NCI-H2081 (cell line): ENCODE results near the gene HRH2.
"Not testable (repeated sequence)": the region's sequence is repeated elsewhere in the genome, so short reads cannot be mapped to it uniquely, and the experiment has no call there.

Experiments used
- DNase-seq, 2 experiments: peaks; one replicate each; lab custom pipeline; 2025; lab: John Stamatoyannopoulos, UW

Gene HRH2

GRCh38 chr5:175740014-175740413 is 82.1 kb downstream of the HRH2 start:
- no peak for DNase-seq

- DNase-seq, result no peak
These were observed 83.7 kb downstream of the HRH2 start for GRCh38 chr5:175741556-175741955.

GRCh38 chr5:175742290-175742994 is 84.6 kb downstream of the HRH2 start:
- no peak for DNase-seq

- no peak for DNase-seq
These were observed 85.9 kb downstream of the HRH2 start for GRCh38 chr5:175743676-175744210.

- DNase-seq, result no peak
These were observed 87.3 kb downstream of the HRH2 start for GRCh38 chr5:175745210-175745609.

- DNase-seq, result peak in 1 of 2 experiments; percentile 5
These were observed 89.0 kb downstream of the HRH2 start for GRCh38 chr5:175746851-175747250.

- no peak for DNase-seq
These were observed 89.7 kb downstream of the HRH2 start for GRCh38 chr5:175747539-175748060.

- no peak for DNase-seq
These were observed 90.8 kb downstream of the HRH2 start for GRCh38 chr5:175748650-175749049.

GRCh38 chr5:175749591-175749990 is 91.7 kb downstream of the HRH2 start:
- no peak for DNase-seq

GRCh38 chr5:175750511-175750931 is 92.7 kb downstream of the HRH2 start:
- DNase-seq, result peak; percentile 21 to 31

- no peak for DNase-seq
These were observed 93.5 kb downstream of the HRH2 start for GRCh38 chr5:175751369-175751768.

- no peak for DNase-seq
These were observed 95.1 kb downstream of the HRH2 start for GRCh38 chr5:175752826-175753535.

GRCh38 chr5:175753536-175754402 is 95.9 kb downstream of the HRH2 start:
- DNase-seq, result no peak

- not testable (repeated sequence) for DNase-seq
These were observed 102.1 kb downstream of the HRH2 start for GRCh38 chr5:175759991-175760390.
